HUES48 (cell line): Measurements from ENCODE around the gene GLIS1.
A peak's percentile ranks its signal among the peaks of the same experiment; 100 is the strongest.

Source experiments
- H3K27ac ChIP-seq: one replicate; pipeline ENCODE4 v1.7.0; 2013; ENCODE audit warnings: low read depth, low read length, inconsistent platforms
- H3K27me3 ChIP-seq: 2 replicates; pipeline ENCODE4 v1.6.1; 2013; ENCODE audit warnings: mild to moderate bottlenecking, low read length; ENCODE audit not compliant: control insufficient read depth, insufficient read depth
- H3K36me3 ChIP-seq: 2 replicates; pipeline ENCODE4 v1.6.1; 2013; ENCODE audit warnings: low read length; ENCODE audit not compliant: control insufficient read depth, insufficient read depth
- H3K4me1 ChIP-seq: 2 replicates; pipeline ENCODE4 v1.6.1; 2013; ENCODE audit warnings: mild to moderate bottlenecking, low read length; ENCODE audit not compliant: control insufficient read depth, insufficient read depth
- H3K4me3 ChIP-seq: 2 replicates; pipeline ENCODE4 v1.5.1; 2013; ENCODE audit warnings: mild to moderate bottlenecking, low read depth, low read length
- H3K9ac ChIP-seq: 2 replicates; pipeline ENCODE4 v1.6.1; 2013; ENCODE audit warnings: mild to moderate bottlenecking, low read depth, low read length, moderate library complexity
- H3K9me3 ChIP-seq: 2 replicates; pipeline ENCODE4 v1.6.1; 2013; ENCODE audit warnings: low read length; ENCODE audit not compliant: control insufficient read depth, insufficient read depth

GLIS1 gene

DNA sequence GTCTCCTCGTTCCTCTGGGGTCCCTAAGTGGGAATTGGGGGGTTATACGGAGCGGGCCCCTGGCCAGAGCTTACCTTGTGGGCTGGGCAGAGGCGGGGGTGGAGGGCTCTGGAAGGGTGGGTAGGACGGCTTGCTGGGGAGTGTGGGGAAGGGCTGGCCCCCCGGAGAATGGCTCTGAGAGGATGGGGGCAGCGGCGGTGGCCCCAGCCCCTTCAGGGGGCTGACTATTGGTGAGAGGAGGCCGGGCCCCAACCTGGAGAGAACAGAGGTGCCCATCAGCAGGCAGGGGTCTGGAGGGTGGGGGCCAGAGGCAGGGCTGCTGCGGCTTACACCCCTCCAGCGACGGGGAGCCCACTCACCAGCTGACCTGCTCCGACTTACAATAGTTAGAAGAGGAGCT, 229.2 kb downstream of the GLIS1 start:
- Histone ChIP-seq H3K27me3 (no peaks in the 10 kb centered on the region), H3K9me3 (no peaks in the 10 kb centered on the region), H3K4me1 (0 out of 2 replicates have a peak, but pooled peaks cover 3% of the 10 kb centered on the region), H3K4me3 (no peak overlapping the region), H3K27ac (no peak overlapping the region), H3K9ac (no peak overlapping the region), H3K36me3 (no peaks in the 10 kb centered on the region)

DNA sequence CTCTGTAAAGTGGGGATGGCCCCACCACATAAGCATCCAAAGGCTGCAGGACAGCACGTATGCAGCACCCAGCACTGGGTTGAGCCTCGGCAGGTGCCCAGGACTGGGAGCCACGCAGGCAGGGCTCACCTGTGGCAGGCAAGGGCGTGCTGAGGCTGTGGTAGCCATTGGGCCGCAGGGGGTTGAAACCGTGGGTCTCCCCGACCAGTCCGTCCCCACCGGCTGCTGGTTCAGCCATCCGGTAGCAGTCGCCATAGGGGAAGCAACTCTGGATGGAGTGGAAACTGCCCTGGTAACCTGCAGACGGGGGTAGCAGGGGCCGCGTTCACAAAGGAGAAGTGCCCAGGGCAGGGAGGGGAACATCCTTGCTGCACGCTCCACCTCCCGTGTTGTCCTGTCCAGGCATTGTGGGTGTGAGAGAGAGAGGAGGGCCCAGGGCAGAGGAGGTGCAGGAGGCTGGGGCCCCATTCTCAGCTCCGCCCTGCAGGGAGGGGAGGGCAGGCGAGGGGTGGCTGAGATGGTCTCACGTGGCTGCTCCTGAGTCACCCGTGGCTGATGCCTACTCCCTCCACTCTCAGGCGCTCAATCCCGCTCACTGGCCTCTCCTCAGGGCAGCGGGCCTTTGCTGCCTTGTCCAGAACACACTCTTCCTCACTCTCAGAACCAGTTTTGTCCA, 229.8 kb downstream of the GLIS1 start:
- no peak overlapping the region for H3K27ac ChIP-seq
- H3K9me3 ChIP-seq, result no peaks in the 10 kb centered on the region
- H3K36me3 ChIP-seq, result no peaks in the 10 kb centered on the region
- no peak overlapping the region for H3K9ac ChIP-seq
- H3K4me1 ChIP-seq, result peaks cover 3% of the 10 kb centered on the region; the same call in 1 of the 2 replicates
- no peak overlapping the region for H3K4me3 ChIP-seq
- H3K27me3 ChIP-seq, result no peaks in the 10 kb centered on the region

DNA sequence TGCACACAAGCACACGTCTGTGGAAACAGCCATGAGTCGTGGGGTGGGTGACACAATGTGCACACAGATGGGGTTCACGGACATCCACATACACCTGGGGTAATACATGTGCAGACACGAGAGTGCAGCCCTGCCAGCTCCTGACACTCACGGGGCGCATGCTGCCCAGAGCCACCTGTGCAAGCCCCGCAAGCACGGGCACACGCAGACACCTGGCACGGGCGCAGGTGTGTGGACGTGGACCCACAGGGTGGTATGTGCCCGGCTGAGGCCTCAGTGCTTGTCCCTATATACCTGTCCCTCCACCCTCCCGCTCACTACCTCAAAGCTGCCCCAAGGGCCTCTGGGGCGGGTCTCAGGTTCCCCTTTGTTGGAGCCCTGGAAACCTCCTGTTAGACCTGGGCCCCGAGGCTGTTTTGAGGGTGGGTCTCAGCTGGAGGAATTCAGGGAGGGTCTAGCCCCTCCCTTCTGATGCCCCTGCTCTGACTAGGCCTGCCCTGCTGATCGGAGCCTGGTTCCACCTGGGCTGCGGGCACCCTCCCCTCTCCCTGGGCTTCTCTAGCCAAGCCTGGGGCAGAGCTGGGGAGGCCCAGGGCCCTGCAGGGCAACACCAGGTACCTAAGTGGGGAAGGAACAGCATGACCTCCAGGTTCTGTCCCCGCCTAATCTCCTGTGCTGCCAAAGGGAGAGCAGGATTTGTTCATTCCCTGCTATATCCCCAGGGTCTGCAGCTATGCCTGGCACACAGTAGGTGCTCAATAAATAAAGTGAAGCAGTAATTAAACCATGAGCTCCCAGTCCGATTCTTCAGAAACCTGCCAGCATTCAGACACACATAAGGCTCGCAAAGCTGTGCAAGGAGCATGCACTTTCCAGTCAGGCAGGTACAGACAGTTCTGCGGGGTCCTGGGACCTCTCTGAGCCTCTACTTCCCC, 230.6 kb downstream of the GLIS1 start:
- Histone ChIP-seq H3K9me3 (no peaks in the 10 kb centered on the region), H3K4me1 (peaks cover 3% of the 10 kb centered on the region; the same call in 1 of the 2 replicates), H3K9ac (no peak overlapping the region), H3K27ac (no peak overlapping the region), H3K36me3 (no peaks in the 10 kb centered on the region), H3K27me3 (no peaks in the 10 kb centered on the region), H3K4me3 (no peak overlapping the region)

DNA sequence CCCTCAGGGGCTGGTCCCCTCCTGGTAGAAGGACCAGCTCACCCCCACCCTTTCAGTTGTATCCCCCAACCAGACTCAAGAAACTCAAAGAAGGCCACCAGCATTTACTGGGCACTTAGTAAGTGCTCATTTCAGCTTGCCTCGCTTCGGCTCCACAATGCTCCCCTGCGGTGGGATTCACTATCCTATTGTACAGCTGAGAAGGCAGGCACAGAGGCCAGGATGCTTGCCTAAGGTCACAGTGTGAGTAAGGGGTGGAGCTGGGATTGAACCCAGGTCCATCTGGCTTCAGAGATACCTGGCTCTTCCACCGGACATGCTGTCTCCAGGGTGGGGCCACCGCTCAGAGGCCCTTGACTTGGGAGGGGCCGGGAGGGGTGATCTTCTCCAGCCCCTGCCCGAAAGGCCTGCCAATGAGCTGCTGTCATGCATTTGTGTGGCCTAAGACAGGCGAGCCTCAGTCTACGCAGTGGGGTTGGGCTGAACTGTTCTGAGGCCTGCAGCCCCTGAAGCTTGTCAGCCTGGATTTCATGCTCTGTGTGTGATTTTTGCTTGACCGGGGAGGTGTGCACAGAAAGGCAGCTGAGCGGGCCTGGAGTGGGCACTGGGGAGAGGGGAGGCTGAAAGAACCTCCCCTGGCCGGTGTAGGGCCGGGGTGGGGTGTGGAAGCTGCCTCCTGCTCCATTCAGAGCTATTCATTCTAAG, 231.7 kb downstream of the GLIS1 start:
- Histone ChIP-seq H3K9me3 (no peaks in the 10 kb centered on the region), H3K4me3 (no peak overlapping the region), H3K36me3 (no peaks in the 10 kb centered on the region), H3K9ac (no peak overlapping the region), H3K27ac (no peak overlapping the region), H3K27me3 (no peaks in the 10 kb centered on the region), H3K4me1 (peaks cover 3% of the 10 kb centered on the region; the same call in 1 of the 2 replicates)

DNA sequence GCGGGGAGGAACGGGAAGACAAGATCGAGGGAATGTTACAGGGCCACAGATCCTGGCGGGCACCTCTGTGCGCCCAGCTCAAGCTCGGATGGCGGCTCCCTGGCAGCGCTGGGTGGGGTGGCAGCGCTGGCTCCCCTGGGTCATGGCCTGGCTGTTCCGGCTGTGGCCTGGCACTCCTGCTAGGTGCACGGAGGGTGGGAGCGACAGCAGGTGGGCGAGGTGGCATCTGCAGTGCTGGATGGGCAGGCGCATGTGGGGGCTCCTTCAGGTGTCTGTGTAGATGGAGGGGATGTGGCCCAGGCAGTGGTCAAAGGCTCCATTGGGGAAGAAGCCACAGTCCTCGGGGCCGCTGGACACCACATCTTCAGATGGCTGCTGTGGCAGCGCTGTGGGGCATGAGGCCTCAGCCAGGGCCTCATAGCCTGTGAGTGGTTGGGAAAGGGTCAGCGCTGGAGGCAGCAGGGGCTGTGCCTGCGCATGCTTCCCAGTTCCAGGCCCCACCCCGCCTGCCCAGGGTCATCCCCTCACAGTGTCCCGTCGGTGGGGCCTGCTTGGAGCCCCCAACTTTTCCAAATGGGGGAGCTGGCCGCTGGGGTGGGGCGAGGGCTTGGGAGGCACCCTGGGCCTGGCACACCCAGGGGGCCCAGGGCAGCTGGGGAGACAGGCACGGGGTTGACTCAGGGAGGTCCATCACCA, 232.5 kb downstream of the GLIS1 start:
- no peaks in the 10 kb centered on the region for H3K9me3 ChIP-seq
- H3K27me3 ChIP-seq, result no peaks in the 10 kb centered on the region
- no peak overlapping the region for H3K27ac ChIP-seq
- no peaks in the 10 kb centered on the region for H3K36me3 ChIP-seq
- H3K4me3 ChIP-seq, result no peak overlapping the region
- no peak overlapping the region for H3K9ac ChIP-seq
- peaks cover 3% of the 10 kb centered on the region; the same call in 1 of the 2 replicates for H3K4me1 ChIP-seq

DNA sequence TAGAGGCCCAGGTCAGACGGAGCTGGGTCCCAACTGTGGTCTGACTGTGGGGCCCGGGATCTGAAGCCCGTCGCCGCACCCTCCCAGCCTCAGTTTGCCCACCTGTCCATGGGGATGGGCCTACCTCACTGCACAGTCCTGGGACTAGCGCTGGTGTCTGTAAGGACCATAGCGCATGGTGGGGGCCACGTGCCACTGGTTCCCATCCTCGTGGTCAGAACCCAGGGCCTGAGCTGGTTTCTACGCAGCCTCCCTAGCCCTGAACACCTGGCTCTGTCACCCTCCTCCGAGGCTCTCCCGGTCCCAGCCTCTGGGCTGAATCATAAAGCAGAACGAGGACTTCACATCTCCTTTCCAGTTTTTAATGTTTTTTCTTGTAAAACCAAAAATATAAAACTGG, 233.1 kb downstream of the GLIS1 start:
- H3K9me3 ChIP-seq, result no peaks in the 10 kb centered on the region

DNA sequence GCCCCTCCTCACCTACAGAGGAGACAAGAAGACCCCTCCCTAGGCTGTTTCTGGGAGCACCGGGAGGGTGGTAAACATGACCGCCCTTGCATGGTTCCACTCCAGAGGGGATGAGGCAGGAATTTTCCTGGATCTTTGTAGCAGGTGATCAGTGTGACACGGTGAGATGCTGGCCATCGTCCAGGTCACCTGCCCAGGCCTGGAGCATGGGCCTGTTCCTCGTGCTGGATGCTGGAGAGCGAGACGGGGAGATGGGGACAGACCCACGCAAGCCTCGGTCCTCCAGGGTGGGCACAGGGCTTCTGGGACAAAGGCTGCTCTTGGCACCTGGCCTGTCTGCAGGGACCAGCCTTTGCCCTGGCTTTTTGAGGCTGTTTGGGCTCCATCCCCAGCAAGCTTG, 233.6 kb downstream of the GLIS1 start:
- Histone ChIP-seq H3K36me3 (no peaks in the 10 kb centered on the region), H3K4me3 (no peak overlapping the region), H3K4me1 (peaks cover 3% of the 10 kb centered on the region; the same call in 1 of the 2 replicates), H3K9me3 (no peaks in the 10 kb centered on the region), H3K9ac (no peak overlapping the region), H3K27ac (no peak overlapping the region), H3K27me3 (no peaks in the 10 kb centered on the region)

More for the DNA sequence above, 233.1 kb downstream of the GLIS1 start:
- Histone ChIP-seq H3K9ac (no peak overlapping the region), H3K4me1 (peaks cover 3% of the 10 kb centered on the region; the same call in 1 of the 2 replicates), H3K36me3 (no peaks in the 10 kb centered on the region), H3K27me3 (no peaks in the 10 kb centered on the region), H3K27ac (no peak overlapping the region), H3K4me3 (no peak overlapping the region)

DNA sequence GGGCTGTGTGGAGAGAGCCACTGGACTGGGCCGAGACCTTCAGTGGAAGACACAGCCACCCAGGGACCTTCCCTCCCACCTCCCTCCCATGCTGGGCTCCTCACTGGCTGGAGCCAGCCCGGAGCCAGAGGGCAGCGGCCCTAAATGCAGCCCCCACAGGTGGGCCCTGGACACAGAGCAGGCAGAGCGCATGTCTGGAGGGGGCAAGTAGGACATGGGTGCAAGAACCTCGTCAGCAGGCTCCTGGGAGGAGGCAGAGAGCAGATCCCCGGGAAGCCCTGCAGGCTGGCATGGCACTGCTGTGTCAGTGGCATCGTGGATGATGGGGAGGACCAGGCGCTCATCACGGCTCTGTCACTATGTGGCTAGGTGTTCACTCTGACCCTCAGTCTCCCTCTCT, 234.1 kb downstream of the GLIS1 start:
- H3K36me3 ChIP-seq, result no peaks in the 10 kb centered on the region
- H3K9ac ChIP-seq, result no peak overlapping the region
- no peaks in the 10 kb centered on the region for H3K27me3 ChIP-seq
- H3K27ac ChIP-seq, result no peak overlapping the region
- H3K4me3 ChIP-seq, result no peak overlapping the region
- H3K9me3 ChIP-seq, result no peaks in the 10 kb centered on the region
- peaks cover 3% of the 10 kb centered on the region; the same call in 1 of the 2 replicates for H3K4me1 ChIP-seq

DNA sequence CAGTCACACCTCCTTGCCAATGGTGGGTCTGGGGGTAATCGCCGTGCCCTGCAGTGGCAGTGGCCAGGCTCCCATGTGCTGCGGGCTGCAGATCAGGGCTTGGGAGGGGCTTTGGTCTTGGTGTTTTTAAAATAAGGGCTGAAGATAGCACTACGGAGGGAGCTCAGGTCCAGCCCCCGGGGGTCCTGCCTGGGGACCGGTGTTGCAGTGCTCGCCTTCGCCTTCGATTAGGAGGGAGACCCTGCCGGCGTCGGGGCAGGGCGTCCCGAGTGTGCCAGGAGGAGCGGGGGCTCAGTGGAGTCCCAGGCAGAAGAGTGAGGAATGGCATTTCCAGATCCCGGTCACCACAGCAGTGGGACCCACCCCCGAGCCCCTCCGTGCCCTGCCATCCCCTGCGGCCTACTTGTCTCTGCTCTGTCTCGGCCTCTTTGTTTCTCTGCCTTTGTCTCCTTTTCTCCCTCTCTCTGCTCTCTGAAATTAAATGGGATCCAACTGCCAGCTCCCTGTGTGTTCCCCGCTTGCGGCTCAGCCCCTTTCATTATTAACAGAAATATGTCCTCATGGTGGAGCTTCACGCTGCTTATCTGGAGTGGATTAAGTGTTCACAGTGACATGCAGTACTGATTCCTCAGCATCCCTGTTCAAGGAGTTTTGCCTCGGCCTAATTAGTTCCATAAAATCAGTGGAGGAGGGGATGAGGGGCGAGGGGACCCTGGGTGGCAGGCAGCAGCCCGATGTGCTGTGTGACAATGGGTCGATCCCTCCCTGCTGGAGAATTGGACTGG, 235.3 kb downstream of the GLIS1 start:
- H3K36me3 ChIP-seq, result no peaks in the 10 kb centered on the region
- no peak overlapping the region for H3K4me3 ChIP-seq
- H3K27me3 ChIP-seq, result no peaks in the 10 kb centered on the region
- H3K9ac ChIP-seq, result no peak overlapping the region
- H3K4me1 ChIP-seq, result peaks cover 3% of the 10 kb centered on the region; the same call in 1 of the 2 replicates
- H3K9me3 ChIP-seq, result no peaks in the 10 kb centered on the region
- peak overlapping the region; percentile 39 for H3K27ac ChIP-seq
